IPS-NIHi7 (cell line): ENCODE measurements around the gene OBSCN.

Source experiments
- DNase-seq: peaks from one replicate; pipeline ENCODE4 v3.0.0; 2012; ENCODE audit warnings: mixed read lengths; ENCODE audit errors: extremely low spot score

OBSCN gene

DNA sequence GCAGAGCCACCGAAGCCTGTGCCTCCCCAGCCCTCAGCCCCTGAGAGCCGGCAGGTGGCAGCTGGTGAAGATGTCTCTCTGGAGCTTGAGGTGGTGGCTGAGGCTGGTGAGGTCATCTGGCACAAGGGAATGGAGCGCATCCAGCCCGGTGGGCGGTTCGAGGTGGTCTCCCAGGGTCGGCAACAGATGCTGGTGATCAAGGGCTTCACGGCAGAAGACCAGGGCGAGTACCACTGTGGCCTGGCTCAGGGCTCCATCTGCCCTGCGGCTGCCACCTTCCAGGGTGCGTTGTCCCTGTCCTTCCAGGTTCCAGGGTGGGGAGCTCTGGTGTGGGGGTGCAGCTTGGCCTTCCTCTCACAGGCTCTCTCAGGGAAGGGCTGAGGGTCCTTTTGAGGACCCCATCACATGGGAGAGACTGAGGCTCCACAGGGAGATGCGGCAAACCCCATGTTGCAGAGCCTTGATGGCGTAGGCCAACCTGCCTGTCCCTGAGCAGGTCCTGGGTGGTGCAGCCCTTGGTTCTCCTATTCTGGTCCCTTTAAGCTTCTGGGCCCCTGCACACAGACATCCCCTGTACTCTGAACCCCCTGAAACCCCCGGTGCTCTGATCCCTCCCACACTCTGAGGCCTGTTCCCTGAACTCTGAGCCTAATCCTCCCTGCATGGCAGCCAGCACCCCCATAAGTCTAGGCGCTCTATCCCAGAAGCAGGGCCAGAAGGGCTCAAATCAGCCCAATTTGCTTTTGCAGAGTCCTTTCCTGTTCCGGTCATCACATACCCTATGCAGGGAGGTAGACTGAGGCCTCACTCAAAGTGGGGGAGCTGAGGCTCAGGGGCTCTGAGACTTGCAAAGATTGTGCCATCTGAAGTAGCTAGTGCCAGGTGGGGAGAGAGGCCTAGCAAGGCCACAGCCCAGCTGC lies 110.3 kb downstream of the OBSCN start:
- DNase-seq, result no peak

GRCh38 chr1:228318823-228319241 lies 111.0 kb downstream of the OBSCN start:
- no peak for DNase-seq

DNA sequence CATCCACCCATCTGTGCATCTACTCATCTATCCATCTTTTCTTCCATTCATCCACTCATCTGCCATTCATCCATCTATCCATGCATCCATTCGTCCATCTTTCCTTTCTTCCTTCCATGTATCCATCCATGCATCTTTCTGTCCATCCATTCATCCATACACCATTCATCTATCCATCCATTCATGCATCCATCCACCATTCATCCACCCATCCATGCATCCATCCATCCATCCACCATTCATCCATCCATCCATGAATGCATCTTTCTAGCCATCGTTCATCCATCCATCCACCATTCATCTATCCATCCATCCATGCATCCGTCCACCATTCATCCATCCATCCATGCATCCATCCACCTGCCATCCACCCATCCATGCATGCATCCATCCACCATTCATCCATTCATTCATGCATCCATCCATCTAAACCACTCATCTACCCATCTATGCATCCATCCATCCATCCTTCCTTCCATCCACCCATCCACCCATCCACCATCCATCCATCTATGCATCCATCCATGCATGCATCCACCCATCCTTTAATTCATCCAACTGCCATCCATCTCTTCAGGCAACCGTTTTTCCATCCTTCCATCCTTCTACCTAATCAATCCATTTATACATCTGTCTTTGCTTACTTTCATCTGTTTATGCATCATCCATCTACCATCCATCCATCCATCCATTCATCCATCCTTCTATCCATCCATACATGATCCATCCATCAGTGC lies 111.7 kb downstream of the OBSCN start:
- DNase-seq, result no peak

- no peak for DNase-seq
These were observed 112.5 kb downstream of the OBSCN start for GRCh38 chr1:228320394-228320793.

GRCh38 chr1:228321435-228321834 lies 113.6 kb downstream of the OBSCN start:
- no peak for DNase-seq

GRCh38 chr1:228321895-228322294 lies 114.1 kb downstream of the OBSCN start:
- no peak for DNase-seq

DNA sequence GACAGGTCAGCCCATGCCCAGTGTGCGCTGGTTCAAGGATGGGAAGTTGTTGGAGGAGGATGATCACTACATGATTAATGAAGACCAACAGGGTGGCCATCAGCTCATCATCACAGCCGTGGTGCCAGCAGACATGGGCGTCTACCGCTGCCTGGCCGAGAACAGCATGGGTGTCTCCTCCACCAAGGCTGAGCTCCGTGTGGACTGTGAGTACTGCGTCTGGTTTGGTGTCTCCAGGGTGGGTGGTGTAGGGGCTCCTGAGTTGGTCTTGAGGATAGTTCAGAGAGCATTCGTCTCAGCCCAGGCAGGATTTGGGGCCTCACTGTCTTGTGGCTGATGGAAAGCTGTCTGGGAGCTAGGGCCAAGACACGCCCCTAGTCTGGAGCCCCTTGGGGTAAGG lies 115.6 kb downstream of the OBSCN start:
- DNase-seq, result no peak

- no peak for DNase-seq
These were observed 117.4 kb downstream of the OBSCN start for GRCh38 chr1:228325267-228325666.

GRCh38 chr1:228329887-228330286 lies 122.0 kb downstream of the OBSCN start:
- DNase-seq, result no peak

DNA sequence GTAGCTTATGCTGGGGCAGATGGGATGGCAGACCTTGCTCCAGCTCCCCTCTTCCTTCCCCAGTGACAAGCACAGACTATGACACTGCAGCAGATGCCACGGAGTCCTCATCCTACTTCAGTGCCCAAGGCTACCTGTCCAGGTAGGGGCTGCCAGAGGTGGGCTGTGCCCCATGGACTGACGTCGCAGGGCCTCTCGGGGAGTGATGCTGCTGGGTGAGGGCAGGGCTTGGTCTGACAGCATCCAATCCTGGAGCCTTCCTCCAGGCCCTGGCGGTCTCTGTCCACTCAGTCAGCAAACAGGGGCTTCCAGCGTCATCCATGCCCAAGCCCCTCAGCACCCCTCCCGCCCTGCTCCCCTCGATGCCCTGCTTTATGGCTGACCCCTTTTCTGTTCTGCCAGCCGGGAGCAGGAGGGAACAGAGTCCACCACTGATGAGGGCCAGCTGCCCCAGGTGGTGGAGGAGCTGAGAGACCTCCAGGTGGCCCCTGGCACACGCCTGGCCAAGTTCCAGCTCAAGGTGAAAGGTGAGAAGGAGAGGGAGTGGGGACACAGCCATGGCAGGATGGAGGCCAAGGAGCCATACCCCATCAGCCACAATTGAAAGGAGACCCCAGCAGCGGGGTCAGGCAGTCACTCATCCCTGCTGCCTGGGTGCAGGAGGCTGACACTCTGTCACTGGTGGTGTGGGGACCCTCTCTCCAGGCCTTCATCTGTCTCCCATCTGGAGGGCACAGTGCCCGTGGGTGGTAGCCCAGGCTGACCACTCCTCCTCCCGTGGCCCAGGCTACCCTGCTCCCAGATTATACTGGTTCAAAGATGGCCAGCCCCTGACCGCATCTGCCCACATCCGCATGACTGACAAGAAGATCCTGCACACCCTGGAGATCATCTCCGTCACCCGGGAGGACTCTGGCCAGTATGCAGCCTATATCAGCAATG lies 125.2 kb downstream of the OBSCN start:
- no peak for DNase-seq

GRCh38 chr1:228333739-228334115 lies 125.9 kb downstream of the OBSCN start:
- DNase-seq, result no peak

GRCh38 chr1:228334226-228334935 lies 126.5 kb downstream of the OBSCN start:
- DNase-seq, result no peak

DNA sequence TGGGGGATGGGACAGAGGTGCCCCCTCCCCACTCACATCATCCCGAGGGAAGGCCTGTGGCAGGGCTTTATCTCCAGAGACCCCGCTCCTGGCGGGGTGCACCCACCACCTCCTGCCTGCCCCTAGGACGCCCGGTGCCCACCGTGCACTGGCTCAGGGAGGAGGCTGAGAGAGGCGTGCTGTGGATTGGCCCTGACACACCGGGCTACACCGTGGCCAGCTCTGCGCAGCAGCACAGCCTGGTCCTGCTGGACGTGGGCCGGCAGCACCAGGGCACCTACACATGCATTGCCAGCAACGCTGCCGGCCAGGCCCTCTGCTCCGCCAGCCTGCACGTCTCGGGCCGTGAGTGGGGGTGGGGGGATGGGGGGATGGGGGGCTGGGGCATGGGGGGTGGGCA lies 127.1 kb downstream of the OBSCN start:
- DNase-seq, result no peak

- no peak for DNase-seq
These were observed 127.8 kb downstream of the OBSCN start for GRCh38 chr1:228335406-228336307.

DNA sequence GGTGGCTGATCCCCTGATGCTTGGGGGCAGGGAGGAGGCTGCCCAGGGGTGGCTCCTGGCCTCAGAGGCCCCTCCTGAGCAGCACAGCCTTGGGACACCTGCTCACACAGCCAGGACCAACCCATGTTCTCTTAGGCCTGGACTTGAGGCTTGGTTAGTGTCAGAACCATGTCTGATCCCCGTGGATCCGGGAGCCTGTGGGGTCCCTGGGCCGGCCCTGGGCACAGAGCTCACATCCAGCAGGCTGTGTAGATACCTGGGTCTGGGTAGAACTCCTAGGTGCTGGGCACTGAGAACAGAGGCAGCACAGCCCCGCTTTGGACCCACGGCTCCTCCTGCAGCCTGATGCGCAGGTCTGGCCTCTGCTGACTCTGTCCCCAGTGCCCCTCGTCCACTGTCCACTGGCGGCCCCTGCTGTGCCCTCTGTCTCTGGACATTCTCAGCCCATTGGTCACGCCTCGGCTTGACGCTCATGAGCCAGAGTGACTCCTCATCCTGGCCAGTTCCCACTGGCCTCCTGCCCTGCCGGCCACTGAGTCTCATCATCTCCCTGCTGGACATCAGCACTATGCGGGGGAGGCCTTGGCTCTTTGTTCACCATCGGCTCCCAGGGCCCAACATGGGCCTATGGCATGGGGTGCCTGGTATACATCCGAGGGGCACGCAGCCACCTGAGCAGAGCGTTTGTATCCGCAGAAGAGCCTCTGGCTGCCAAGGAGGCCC lies 128.6 kb downstream of the OBSCN start:
- no peak for DNase-seq

GRCh38 chr1:228337031-228337564 lies 129.3 kb downstream of the OBSCN start:
- DNase-seq, result no peak

DNA sequence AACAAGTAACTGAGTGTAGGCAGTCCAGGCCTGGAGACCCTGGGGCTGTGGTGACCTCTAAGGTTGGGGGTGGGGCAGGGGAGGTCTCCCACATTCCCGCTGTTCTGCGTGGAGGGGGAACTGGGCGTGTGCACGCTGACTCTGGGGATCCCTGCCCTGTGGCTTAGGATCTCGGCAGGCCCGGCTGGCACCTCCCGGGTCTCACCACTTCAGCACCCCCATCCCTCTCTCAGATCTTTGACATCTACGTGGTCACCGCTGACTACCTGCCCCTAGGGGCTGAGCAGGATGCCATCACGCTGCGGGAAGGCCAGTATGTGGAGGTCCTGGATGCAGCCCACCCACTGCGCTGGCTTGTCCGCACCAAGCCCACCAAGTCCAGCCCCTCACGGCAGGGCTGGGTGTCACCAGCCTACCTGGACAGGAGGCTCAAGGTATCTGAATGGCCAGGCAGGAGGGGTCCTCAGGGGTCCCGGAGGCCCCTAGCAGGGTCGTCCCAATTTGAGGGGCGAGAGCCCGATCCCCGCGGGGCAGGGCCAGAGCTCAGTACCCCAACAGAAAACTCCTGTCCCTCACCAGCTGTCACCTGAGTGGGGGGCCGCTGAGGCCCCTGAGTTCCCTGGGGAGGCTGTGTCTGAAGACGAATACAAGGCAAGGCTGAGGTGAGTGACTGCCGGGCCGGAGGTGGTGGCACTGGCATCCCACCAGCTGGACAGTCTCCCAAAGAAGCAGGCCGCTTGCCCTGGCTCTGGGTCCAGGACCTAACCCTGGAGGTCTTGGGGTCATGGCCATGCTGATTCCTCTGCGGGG lies 130.1 kb downstream of the OBSCN start:
- DNase-seq, result no peak

DNA sequence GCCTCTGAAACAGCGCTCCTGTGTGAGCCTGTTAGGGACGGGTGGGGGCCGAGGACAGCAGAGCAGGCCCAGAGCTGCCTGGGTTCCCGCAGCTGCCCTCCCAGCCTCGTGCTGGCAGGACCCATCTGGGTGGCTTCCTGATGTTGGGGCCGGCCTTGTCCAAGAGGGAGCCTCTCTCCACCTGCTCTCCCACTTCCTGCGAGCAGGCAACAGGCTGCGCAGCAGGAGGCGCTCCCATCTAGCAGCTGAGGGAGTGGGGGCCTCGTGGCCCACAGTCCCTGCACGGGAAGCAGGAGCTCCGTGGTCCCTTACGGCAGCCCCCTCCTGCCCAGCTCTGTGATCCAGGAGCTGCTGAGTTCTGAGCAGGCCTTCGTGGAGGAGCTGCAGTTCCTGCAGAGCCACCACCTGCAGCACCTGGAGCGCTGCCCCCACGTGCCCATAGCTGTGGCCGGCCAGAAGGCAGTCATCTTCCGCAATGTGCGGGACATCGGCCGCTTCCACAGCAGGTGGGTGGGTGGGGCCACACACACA lies 130.7 kb downstream of the OBSCN start:
- no peak for DNase-seq
